ENCODE results near the gene PRMT5. TPM values are rescaled to one million over a fixed set of nuclear protein-coding genes. Genes with fewer than 3 reads are reported as not detected.

PRMT5 gene
- total RNA-seq, 3 donors from 2014 or later (not counting 1 experiment from before 2014, with no cell fraction given) = 16.3 to 22.4 (median 18.5) TPM

DNA sequence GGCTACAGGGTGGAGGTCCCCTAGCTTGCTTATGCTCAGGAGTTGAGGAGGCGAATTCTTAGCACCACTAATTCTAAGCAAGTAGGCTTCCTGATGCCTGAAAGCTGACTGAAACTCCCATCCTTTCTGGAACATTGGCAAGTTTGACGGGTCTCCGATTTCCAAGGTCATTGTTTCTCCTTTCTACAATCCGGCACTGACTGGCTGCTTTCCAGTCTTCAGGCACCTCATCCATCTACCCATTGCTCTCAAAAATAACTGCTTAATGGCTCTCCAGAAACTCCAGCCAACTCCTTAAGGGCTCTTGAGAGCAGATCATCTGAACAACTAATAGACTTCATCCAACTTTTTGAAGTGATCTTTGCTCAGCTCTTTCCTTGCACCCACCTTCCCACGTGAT lies 32.8 kb downstream of the PRMT5 start:
- Mint-ChIP-seq H3K27me3 (ENCODE audit: low read depth in 2 of 2) (no peaks in the 10 kb centered on the region), H3K9me3 (no peaks in the 10 kb centered on the region), H3K27ac (peak overlapping the region in 1 of 2 donors; percentile 35), H3K4me1 (peaks cover 0 to 15% of the 10 kb centered on the region in 2 donors), H3K36me3 (peaks cover 6% of the 10 kb centered on the region), H3K4me3 (no peak overlapping the region)
- peaks cover 10% of the 10 kb centered on the region for H3K36me3 ChIP-seq (ENCODE audit: control insufficient read depth, insufficient read depth, low read length)
- no peaks in the 10 kb centered on the region for H3K27me3 ChIP-seq (ENCODE audit: control insufficient read depth, insufficient read depth, low read length)
- ATAC-seq (no peak), DNase-seq (no peak)
- no peaks in the 10 kb centered on the region for H3K4me1 ChIP-seq (ENCODE audit: control insufficient read depth, insufficient read depth, low read length)
- WGBS (ENCODE audit: insufficient coverage) = 94% methylated on average over 5 of the region's 5 CpGs
- intact Hi-C loops (cut with micrococcal nuclease) = no loop called here
- TF ChIP-seq, protein P1, sequence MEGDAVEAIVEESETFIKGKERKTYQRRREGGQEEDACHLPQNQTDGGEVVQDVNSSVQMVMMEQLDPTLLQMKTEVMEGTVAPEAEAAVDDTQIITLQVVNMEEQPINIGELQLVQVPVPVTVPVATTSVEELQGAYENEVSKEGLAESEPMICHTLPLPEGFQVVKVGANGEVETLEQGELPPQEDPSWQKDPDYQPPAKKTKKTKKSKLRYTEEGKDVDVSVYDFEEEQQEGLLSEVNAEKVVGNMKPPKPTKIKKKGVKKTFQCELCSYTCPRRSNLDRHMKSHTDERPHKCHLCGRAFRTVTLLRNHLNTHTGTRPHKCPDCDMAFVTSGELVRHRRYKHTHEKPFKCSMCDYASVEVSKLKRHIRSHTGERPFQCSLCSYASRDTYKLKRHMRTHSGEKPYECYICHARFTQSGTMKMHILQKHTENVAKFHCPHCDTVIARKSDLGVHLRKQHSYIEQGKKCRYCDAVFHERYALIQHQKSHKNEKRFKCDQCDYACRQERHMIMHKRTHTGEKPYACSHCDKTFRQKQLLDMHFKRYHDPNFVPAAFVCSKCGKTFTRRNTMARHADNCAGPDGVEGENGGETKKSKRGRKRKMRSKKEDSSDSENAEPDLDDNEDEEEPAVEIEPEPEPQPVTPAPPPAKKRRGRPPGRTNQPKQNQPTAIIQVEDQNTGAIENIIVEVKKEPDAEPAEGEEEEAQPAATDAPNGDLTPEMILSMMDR (IDR thresholded peaks at IDR 0.05) = no peak
- H3K4me3 ChIP-seq (ENCODE audit: low read length) = no peak overlapping the region
- no peak overlapping the region for H3K27ac ChIP-seq (ENCODE audit: low read length)
- no peaks in the 10 kb centered on the region for H3K9me3 ChIP-seq (ENCODE audit: control insufficient read depth, insufficient read depth, low read length)

DNA sequence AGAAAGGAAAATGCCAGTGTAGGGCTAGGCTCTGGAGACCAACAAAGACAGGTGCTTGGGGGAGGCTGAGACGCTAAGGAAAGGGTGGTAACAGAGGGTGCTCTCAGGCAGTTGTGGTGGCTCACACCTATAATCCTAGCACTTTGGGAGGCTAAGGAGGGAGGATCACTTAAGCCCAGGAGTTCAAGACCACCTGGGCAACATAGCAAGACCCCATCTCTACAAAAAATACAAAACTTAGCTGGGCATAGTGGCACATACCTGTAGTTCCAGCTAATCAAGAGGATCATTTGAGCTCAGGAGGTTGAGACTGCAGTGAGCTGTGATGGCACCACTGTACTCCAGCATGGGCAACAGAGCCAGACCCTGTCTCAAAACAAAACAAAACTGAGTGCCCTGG lies 33.8 kb downstream of the PRMT5 start:
- H3K4me1 ChIP-seq (ENCODE audit: control insufficient read depth, insufficient read depth, low read length) = no peaks in the 10 kb centered on the region
- no peak overlapping the region for H3K4me3 Mint-ChIP-seq
- H3K9me3 ChIP-seq (ENCODE audit: control insufficient read depth, insufficient read depth, low read length) = no peaks in the 10 kb centered on the region
- intact Hi-C loops (cut with micrococcal nuclease) = no loop called here
- H3K9me3 Mint-ChIP-seq = no peaks in the 10 kb centered on the region
- TF ChIP-seq, protein P1 (IDR thresholded peaks at IDR 0.05) = no peak
- DNase-seq (no peak), ATAC-seq (no peak)
- no peaks in the 10 kb centered on the region for H3K27me3 Mint-ChIP-seq (ENCODE audit: low read depth in 2 of 2)
- peaks cover 2% of the 10 kb centered on the region for H3K36me3 ChIP-seq (ENCODE audit: control insufficient read depth, insufficient read depth, low read length)
- H3K27ac Mint-ChIP-seq = no peak overlapping the region
- no peaks in the 10 kb centered on the region for H3K36me3 Mint-ChIP-seq
- no peaks in the 10 kb centered on the region for H3K27me3 ChIP-seq (ENCODE audit: control insufficient read depth, insufficient read depth, low read length)
- H3K4me1 Mint-ChIP-seq = peaks cover 0 to 8% of the 10 kb centered on the region in 2 donors
- WGBS (ENCODE audit: insufficient coverage) = 100% methylated on average over 1 of the region's 1 CpG
- no peak overlapping the region for H3K27ac ChIP-seq (ENCODE audit: low read length)
- no peak overlapping the region for H3K4me3 ChIP-seq (ENCODE audit: low read length)

DNA sequence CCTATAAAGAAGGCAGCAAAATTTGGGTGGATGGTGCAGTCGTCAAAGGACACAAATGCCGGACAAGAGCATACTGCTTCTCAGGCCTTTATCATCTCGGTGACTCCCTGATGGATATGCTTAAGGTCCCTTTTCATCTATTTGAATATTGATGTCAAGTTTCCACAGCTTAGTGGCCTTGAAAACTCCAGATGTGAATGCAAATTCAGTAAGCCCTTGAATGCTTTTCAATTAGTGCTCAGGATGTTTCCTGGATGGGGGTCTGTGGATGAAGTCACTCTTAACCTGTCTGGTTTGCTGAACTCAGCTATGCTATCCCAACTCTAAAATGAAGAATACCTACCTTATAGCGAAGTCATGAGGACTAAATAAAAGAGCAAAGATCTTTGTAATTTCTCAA lies 35.5 kb downstream of the PRMT5 start:
- Mint-ChIP-seq H3K27me3 (ENCODE audit: low read depth in 2 of 2) (no peaks in the 10 kb centered on the region), H3K4me3 (no peak overlapping the region), H3K36me3 (no peaks in the 10 kb centered on the region), H3K4me1 (peaks cover 7 to 10% of the 10 kb centered on the region in 2 donors), H3K9me3 (no peaks in the 10 kb centered on the region), H3K27ac (no peak overlapping the region)
- no peaks in the 10 kb centered on the region for H3K9me3 ChIP-seq (ENCODE audit: control insufficient read depth, insufficient read depth, low read length)
- no peak for DNase-seq
- peaks cover 1% of the 10 kb centered on the region for H3K4me1 ChIP-seq (ENCODE audit: control insufficient read depth, insufficient read depth, low read length)
- H3K27ac ChIP-seq (ENCODE audit: low read length) = no peak overlapping the region
- no peak overlapping the region for H3K4me3 ChIP-seq (ENCODE audit: low read length)
- H3K36me3 ChIP-seq (ENCODE audit: control insufficient read depth, insufficient read depth, low read length) = peaks cover 2% of the 10 kb centered on the region
- H3K27me3 ChIP-seq (ENCODE audit: control insufficient read depth, insufficient read depth, low read length) = no peaks in the 10 kb centered on the region
- intact Hi-C loops (cut with micrococcal nuclease) = no loop called here
- ATAC-seq = no peak
- TF ChIP-seq, protein P1 (IDR thresholded peaks at IDR 0.05) = no peak
- 93% methylated on average over 4 of the region's 4 CpGs for WGBS (ENCODE audit: insufficient coverage)

DNA sequence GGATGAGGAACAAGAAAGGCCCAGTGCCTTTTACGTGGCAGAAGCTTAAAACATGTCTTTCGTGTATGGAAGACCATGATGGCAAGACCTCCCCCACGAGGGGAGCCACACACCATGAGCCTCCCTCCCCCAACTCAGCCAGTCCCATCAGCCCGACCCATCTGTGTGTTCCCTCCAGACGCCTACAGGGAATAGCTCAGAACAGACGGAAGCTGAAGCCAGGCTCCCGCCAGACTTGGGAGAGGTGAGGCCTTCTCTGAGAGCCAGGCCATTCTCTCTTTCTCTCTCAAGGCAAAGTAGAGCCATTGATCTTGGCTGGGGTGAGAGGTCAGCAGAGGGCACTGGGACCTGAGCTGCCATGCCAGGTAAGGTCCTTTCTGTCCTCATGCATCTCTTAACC lies 36.7 kb downstream of the PRMT5 start:
- Mint-ChIP-seq H3K9me3 (no peaks in the 10 kb centered on the region), H3K27me3 (ENCODE audit: low read depth in 2 of 2) (no peaks in the 10 kb centered on the region), H3K4me1 (peaks cover 13 to 17% of the 10 kb centered on the region in 2 donors), H3K36me3 (no peaks in the 10 kb centered on the region), H3K27ac (no peak overlapping the region), H3K4me3 (no peak overlapping the region)
- DNase-seq (no peak), ATAC-seq (no peak)
- 94% methylated on average over 7 of the region's 7 CpGs for WGBS (ENCODE audit: insufficient coverage)
- Histone ChIP-seq H3K4me3 (ENCODE audit: low read length) (no peak overlapping the region), H3K9me3 (ENCODE audit: control insufficient read depth, insufficient read depth, low read length) (no peaks in the 10 kb centered on the region), H3K27me3 (ENCODE audit: control insufficient read depth, insufficient read depth, low read length) (no peaks in the 10 kb centered on the region), H3K4me1 (ENCODE audit: control insufficient read depth, insufficient read depth, low read length) (peaks cover 14% of the 10 kb centered on the region), H3K36me3 (ENCODE audit: control insufficient read depth, insufficient read depth, low read length) (no peaks in the 10 kb centered on the region), H3K27ac (ENCODE audit: low read length) (no peak overlapping the region)
- TF ChIP-seq, protein P1 (IDR thresholded peaks at IDR 0.05) = no peak
- intact Hi-C loops (cut with micrococcal nuclease) = no loop called here
